OCI-LY3 (cell line): ENCODE data around the gene TARS1.

Experiments used
- H2AFZ ChIP-seq: fragments of 200-600, 300-600 bp; shearing (Covaris generic); 2 replicates; pipeline ENCODE4 v1.6.0; 2014; ENCODE audit warnings: antibody characterized with exemption, low read depth, low read length
- H3K27ac ChIP-seq: fragments of 200-600, 300-600 bp; sonication (generic); 2 replicates; pipeline ENCODE4 v1.5.1; 2014; ENCODE audit warnings: mild to moderate bottlenecking, low read length, moderate library complexity, mixed read lengths
- H3K27me3 ChIP-seq: fragments of 200-600, 300-600 bp; sonication (generic); 2 replicates; pipeline ENCODE4 v1.6.1; 2014; ENCODE audit warnings: low read depth, low read length, mixed read lengths
- H3K36me3 ChIP-seq: fragments of 200-600, 300-600 bp; sonication (generic); replicated peaks from 2 replicates; pipeline ENCODE3; 2014; ENCODE audit warnings: low read depth, low read length, mixed read lengths
- H3K4me1 ChIP-seq: fragments of 300-600, 200-600 bp; sonication (generic); 2 replicates; pipeline ENCODE4 v1.6.1; 2014; ENCODE audit warnings: low read length, mixed read lengths
- H3K4me2 ChIP-seq: fragments of 200-600, 300-600 bp; sonication (generic); 2 replicates; pipeline ENCODE4 v1.6.1; 2014; ENCODE audit warnings: low read length, mixed read lengths
- H3K4me3 ChIP-seq: fragments of 300-600, 200-600 bp; sonication (generic); 2 replicates; pipeline ENCODE4 v1.5.1; 2014; ENCODE audit warnings: antibody characterized with exemption, mild to moderate bottlenecking, low read length, moderate library complexity
- H3K79me2 ChIP-seq: fragments of 300-600, 200-600 bp; shearing (Covaris generic); 2 replicates; pipeline ENCODE4 v1.6.1; 2014; ENCODE audit warnings: mild to moderate bottlenecking, low read length, mixed read lengths
- H3K9ac ChIP-seq: fragments of 300-600, 200-600 bp; shearing (Covaris generic); 2 replicates; pipeline ENCODE4 v1.6.0; 2014; ENCODE audit warnings: mild to moderate bottlenecking, low read length, moderate library complexity
- H3K9me3 ChIP-seq: fragments of 200-600, 300-600 bp; shearing (Covaris generic); 2 replicates; pipeline ENCODE4 v1.6.1; 2014; ENCODE audit warnings: low read length, mixed read lengths; ENCODE audit not compliant: insufficient read depth
- H4K20me1 ChIP-seq: fragments of 200-600, 300-600 bp; sonication (generic); 2 replicates; pipeline ENCODE4 v1.6.1; 2016; ENCODE audit warnings: low read length, mixed read lengths; ENCODE audit not compliant: insufficient read depth
- CTCF ChIP-seq: fragments of 200-600, 300-600 bp; sonication (generic); IDR thresholded peaks from 2 replicates; pipeline ENCODE4 v1.5.1; 2014; ENCODE audit warnings: antibody characterized with exemption, low read length, low read depth
- EZH2phosphoT487 ChIP-seq: fragments of 200-600 bp; shearing (Covaris generic); IDR thresholded peaks from 2 replicates; pipeline ENCODE4 v1.6.1; 2018; ENCODE audit warnings: antibody characterized with exemption, mixed run types, low read depth

Gene TARS1

GRCh38 chr5:33490071-33490665, 49.4 kb downstream of the TARS1 start:
- no peak overlapping the region for H3K4me2 ChIP-seq
- no peak overlapping the region for H3K4me3 ChIP-seq
- H4K20me1 ChIP-seq = no peaks in the 10 kb centered on the region
- H3K36me3 ChIP-seq = no peaks in the 10 kb centered on the region
- H3K9me3 ChIP-seq = no peaks in the 10 kb centered on the region
- TF ChIP-seq CTCF (no peak), EZH2phosphoT487 (no peak)
- no peak overlapping the region for H3K27ac ChIP-seq
- H2AFZ ChIP-seq = no peak overlapping the region
- H3K27me3 ChIP-seq = no peaks in the 10 kb centered on the region
- no peaks in the 10 kb centered on the region for H3K79me2 ChIP-seq
- H3K4me1 ChIP-seq = no peaks in the 10 kb centered on the region
- H3K9ac ChIP-seq = no peak overlapping the region

- H3K4me3 ChIP-seq = no peak overlapping the region
- no peaks in the 10 kb centered on the region for H3K9me3 ChIP-seq
- H3K9ac ChIP-seq = no peak overlapping the region
- H3K4me2 ChIP-seq = no peak overlapping the region
- H3K79me2 ChIP-seq = no peaks in the 10 kb centered on the region
- H2AFZ ChIP-seq = no peak overlapping the region
- H3K27ac ChIP-seq = no peak overlapping the region
- no peak for TF ChIP-seq EZH2phosphoT487
- TF ChIP-seq CTCF = no peak
- H3K27me3 ChIP-seq = no peaks in the 10 kb centered on the region
- no peaks in the 10 kb centered on the region for H4K20me1 ChIP-seq
- no peaks in the 10 kb centered on the region for H3K4me1 ChIP-seq
- H3K36me3 ChIP-seq = no peaks in the 10 kb centered on the region
Measured at GRCh38 chr5:33491941-33492340, 51.2 kb downstream of the TARS1 start.

DNA sequence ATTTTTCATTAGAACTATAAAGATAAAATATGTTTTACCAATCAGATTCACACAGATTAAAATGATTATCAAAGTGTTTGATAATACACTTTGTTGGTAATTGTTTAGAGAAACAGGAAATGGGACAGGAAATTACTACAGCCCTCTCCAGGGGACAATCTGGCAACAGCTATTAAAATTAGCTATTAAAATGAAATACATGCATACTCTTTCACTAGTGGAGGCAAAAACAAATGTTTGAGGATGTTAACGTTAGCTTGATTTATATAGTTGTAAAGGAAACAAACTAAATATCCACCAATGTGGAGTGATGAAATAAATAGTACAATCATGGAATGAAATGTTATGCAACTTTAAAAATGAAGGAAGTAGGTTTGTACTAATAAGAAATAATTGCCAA, 53.7 kb downstream of the TARS1 start:
- TF ChIP-seq CTCF = no peak
- TF ChIP-seq EZH2phosphoT487 = no peak
- Histone ChIP-seq H3K9me3 (no peaks in the 10 kb centered on the region), H3K27me3 (no peaks in the 10 kb centered on the region), H3K4me1 (no peaks in the 10 kb centered on the region), H3K9ac (no peak overlapping the region), H2AFZ (no peak overlapping the region), H4K20me1 (no peaks in the 10 kb centered on the region), H3K4me3 (no peak overlapping the region), H3K4me2 (no peak overlapping the region), H3K79me2 (no peaks in the 10 kb centered on the region), H3K27ac (no peak overlapping the region), H3K36me3 (no peaks in the 10 kb centered on the region)

- H3K27me3 ChIP-seq = no peaks in the 10 kb centered on the region
- H3K27ac ChIP-seq = no peak overlapping the region
- H3K4me3 ChIP-seq = no peak overlapping the region
Measured at GRCh38 chr5:33501260-33501659, 60.5 kb downstream of the TARS1 start.

More at GRCh38 chr5:33501260-33501659, 60.5 kb downstream of the TARS1 start:
- no peaks in the 10 kb centered on the region for H3K36me3 ChIP-seq
- no peak overlapping the region for H3K9ac ChIP-seq
- TF ChIP-seq CTCF (no peak), EZH2phosphoT487 (no peak)
- no peaks in the 10 kb centered on the region for H3K4me1 ChIP-seq
- no peaks in the 10 kb centered on the region for H3K9me3 ChIP-seq
- no peaks in the 10 kb centered on the region for H4K20me1 ChIP-seq
- no peak overlapping the region for H3K4me2 ChIP-seq
- no peaks in the 10 kb centered on the region for H3K79me2 ChIP-seq
- no peak overlapping the region for H2AFZ ChIP-seq
